ENCODE measurements around the gene PWWP2A.
A peak's percentile ranks its signal among the peaks of the same experiment; 100 is the strongest.
"Not testable (repeated sequence)": the region's sequence is repeated elsewhere in the genome, so short reads cannot be mapped to it uniquely, and the experiment has no call there.

Gene PWWP2A

GRCh38 chr5:160071516-160071915, 47.7 kb downstream of the PWWP2A start:
- peak; percentile 20 to 33 for DNase-seq

DNA sequence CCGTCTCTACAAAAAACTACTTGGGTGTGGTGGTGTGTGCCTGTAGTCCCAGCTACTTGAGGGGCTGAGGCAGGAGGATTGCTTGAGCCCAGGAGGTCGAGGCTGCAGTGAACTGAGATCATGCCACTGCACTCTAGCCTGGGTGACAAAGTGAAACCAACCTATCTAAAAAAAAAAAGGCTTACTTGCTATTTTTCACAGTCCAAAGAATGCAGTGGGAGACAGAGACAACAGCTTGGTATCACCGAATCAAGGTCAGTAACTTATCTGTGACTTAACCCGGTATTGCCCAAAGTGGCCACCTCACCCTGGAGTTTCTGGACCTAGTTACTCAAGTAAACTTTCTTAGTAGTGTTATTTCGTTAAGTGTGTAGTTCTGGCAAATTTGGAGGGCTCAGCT, 50.1 kb downstream of the PWWP2A start:
- DNase-seq, result not testable (repeated sequence)

- no peak for DNase-seq
These were observed 54.1 kb downstream of the PWWP2A start for GRCh38 chr5:160064995-160065614.

DNA sequence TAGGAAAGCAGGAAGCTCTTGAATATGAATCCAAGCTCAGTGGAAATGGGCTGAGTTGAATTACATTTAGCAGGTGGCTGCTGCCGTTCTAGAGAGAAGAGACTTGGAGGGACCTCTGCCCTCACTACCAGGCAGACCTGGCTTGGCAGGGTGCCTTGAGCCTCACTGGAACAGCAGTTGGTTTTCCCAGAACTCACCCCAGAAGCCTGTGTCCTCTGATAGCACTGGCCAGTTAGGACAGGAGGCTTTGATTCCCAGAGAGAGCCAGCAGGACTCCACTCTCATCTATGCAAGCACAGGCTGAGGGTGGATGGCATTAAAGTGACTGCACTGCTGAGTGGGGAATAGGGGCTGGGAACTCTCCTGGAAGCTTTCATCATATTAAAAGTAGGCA, 54.8 kb downstream of the PWWP2A start:
- DNase-seq, result no peak

DNA sequence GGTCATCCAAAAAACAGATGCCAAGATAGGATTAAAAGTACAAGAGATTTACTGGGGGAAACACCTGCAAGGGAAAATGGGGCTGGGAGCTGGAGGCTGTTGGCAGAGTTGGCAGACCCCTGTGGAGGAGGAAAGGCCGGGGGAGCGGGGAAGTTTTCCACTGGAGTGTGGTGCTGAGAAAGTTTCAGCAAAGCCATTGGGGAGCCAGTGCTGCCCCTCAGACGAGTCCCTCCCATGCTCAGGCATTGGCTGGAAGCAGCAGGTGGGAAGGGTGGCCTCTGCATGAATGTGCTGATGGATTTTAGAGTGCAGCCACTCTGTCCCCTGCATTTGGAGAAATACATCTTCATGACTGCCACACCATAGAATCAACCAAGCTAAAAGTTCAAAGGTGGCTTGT, 57.5 kb downstream of the PWWP2A start:
- DNase-seq, result no peak

- no peak for DNase-seq
These were observed 59.2 kb downstream of the PWWP2A start for GRCh38 chr5:160060001-160060400.

- no peak for DNase-seq
These were observed 62.0 kb downstream of the PWWP2A start for GRCh38 chr5:160057256-160057655.

DNA sequence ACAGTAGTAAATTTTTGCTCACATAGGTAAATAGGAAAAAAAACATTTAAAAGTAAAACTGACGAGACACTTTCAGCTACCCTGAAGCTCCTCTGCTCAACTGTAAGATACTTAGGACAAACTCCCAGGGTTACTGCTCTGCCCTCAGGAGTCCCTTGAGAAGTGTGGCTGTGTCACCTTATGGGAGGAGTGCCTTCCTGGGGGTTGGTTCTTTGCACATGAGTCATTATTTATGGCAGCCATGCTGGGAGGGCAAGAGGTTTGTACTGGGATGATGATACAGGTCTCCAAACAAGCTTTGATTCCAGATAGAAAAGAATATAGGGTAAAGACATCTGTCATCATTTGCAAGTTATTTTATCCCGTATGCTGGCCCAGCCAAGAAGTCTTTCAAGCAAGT, 64.4 kb downstream of the PWWP2A start:
- DNase-seq, result no peak

- no peak for DNase-seq
These were observed 65.2 kb downstream of the PWWP2A start for GRCh38 chr5:160054047-160054446.

GRCh38 chr5:160049099-160049498, 70.2 kb downstream of the PWWP2A start:
- no peak for DNase-seq

- no peak for DNase-seq
These were observed 71.1 kb downstream of the PWWP2A start for GRCh38 chr5:160048131-160048530.

DNA sequence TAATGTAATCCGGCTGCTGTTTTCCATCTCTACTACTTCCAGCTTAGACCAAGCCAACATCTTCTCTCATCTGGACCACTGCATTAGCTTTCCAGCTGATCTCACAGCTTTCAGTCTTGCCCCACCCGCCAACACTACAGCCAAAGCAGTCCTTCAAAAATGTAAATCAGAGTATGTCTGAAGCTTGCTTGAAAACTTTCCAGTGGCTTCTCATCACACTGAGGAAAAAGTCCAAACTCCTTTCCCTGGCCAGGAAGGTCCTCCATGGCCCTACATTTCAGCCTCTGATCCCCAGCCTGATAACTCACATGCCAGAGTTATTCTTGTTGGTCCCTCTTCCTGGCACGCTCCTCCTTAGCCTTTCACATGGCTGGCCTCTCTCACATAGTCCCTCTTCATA, 71.8 kb downstream of the PWWP2A start:
- no peak for DNase-seq

DNA sequence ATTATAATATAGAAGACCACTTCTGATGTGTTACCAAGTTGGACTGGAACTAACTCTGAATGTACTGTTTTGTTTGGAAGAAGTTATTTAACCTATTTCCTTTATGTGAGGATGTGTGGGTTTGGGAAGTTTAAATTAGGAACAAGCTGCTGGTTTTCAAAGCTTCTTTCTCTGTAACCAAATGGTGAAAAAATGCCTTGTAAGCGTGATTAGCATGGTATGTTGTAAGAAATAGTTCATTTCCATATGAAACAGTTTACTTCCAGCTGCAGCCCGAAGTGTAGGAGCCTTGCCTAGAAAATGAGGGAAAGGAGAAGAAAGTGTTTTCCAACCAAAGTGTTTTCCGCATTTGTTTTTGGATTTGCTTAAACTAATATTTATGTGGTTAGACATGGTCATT, 74.3 kb downstream of the PWWP2A start:
- DNase-seq, result peak; percentile 40 to 50

DNA sequence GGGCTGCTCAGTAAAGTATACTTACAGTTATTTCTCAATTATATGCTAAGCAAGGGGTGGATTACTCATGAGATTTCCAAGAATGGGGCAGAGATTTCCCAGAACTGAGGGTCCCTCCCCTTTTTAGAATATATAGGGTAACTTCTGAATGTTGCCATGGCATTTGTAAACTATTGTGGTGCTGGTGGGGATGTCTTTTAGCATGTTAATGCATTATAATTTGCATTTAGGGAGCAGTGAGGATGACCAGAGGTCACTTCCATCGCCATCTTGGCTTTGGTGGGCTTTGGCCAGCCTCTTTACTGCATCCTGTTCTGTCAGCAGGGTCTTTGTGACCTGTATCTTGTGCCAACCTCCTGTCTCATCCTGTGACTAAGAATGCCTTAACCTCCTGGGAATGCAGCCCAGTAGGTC, 74.9 kb downstream of the PWWP2A start:
- DNase-seq, result peak; percentile 45 to 78

GRCh38 chr5:160042671-160043070, 76.6 kb downstream of the PWWP2A start:
- no peak for DNase-seq
